ENCODE measurements around the gene MAML3. TPM values are rescaled to one million over a fixed set of nuclear protein-coding genes. Genes with fewer than 3 reads are reported as not detected.

MAML3 gene
- total RNA-seq, 2 experiments from 2014 or later: 2.5 to 2.9 TPM

DNA sequence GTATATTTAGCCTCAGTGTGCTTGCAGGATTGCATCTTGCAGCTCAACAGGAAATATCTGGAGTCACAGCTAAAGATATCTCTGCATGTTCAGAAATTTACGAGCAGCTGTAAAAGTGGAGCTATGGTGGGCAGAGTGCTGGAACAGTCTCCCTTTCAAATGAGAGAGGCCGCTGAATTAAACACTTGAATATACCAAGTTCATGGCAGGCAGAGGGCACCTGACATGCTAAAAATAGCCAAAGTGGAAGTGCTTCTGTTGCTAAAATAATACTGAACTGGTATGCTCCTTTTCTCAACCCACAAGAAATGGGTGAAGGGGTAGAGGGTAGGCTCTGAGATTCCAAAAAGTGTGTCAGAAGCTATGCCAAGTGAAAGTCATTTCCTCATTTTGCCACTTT is 390.3 kb downstream of the MAML3 start:
- CTCF ChIA-PET: no interaction called here
- no peak overlapping the region for H3K27ac Mint-ChIP-seq

DNA sequence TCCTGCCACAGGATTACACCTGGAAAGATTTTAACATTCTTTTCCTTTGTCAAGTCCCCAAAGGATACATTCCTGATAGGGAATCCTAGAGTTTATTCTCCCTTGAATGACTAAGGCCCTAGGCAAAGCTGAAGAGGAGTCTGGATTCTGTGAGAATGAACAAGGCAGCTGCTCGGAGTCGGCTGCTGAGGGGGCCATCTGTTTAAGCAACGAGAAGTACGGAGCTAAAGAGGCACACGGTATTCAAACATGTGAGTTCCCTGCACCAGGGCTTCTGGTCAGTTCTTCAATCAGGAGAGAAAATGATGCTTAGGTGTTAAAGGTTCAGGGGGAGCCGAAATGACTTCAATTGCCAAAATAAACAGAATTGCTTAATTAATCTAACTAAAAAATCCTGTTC is 390.8 kb downstream of the MAML3 start:
- H3K9me3 ChIP-seq (ENCODE audit: control insufficient read depth in 1 of 2, insufficient read depth in 1 of 2, low read length in 2 of 2): no peaks in the 10 kb centered on the region
- no peak overlapping the region for H3K27ac ChIP-seq (ENCODE audit: low read depth in 1 of 2, low read length in 2 of 2)
- Mint-ChIP-seq H3K4me3 (no peak overlapping the region), H3K36me3 (ENCODE audit: low read depth) (no peaks in the 10 kb centered on the region), H3K27ac (no peak overlapping the region), H3K9me3 (no peaks in the 10 kb centered on the region), H3K4me1 (ENCODE audit: low read depth) (no peaks in the 10 kb centered on the region), H3K27me3 (no peaks in the 10 kb centered on the region)
- TF ChIP-seq, protein P1, sequence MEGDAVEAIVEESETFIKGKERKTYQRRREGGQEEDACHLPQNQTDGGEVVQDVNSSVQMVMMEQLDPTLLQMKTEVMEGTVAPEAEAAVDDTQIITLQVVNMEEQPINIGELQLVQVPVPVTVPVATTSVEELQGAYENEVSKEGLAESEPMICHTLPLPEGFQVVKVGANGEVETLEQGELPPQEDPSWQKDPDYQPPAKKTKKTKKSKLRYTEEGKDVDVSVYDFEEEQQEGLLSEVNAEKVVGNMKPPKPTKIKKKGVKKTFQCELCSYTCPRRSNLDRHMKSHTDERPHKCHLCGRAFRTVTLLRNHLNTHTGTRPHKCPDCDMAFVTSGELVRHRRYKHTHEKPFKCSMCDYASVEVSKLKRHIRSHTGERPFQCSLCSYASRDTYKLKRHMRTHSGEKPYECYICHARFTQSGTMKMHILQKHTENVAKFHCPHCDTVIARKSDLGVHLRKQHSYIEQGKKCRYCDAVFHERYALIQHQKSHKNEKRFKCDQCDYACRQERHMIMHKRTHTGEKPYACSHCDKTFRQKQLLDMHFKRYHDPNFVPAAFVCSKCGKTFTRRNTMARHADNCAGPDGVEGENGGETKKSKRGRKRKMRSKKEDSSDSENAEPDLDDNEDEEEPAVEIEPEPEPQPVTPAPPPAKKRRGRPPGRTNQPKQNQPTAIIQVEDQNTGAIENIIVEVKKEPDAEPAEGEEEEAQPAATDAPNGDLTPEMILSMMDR (IDR thresholded peaks at IDR 0.05): no peak
- H3K4me3 ChIP-seq (ENCODE audit: low read length): no peak overlapping the region
- ATAC-seq (ENCODE audit: poor library complexity) (no peak), DNase-seq (no peak)
- ChIA-PET CTCF (no interaction called here), POLR2A (no interaction called here)
- no peaks in the 10 kb centered on the region for H3K4me1 ChIP-seq (ENCODE audit: insufficient read depth, low read length)
- intact Hi-C loops (cut with DNase I, micrococcal nuclease): loop anchor here in 1 of 2 experiments (10.0 kb wide), 1 partner anchor 158 kb away; no protein-coding TSS in a partner anchor
- no peaks in the 10 kb centered on the region for H3K27me3 ChIP-seq (ENCODE audit: control insufficient read depth in 1 of 2, insufficient read depth in 2 of 2, low read length in 2 of 2)
- no peaks in the 10 kb centered on the region for H3K36me3 ChIP-seq (ENCODE audit: insufficient read depth, low read length)

More for the DNA sequence above, 390.3 kb downstream of the MAML3 start:
- Histone ChIP-seq H3K9me3 (ENCODE audit: control insufficient read depth in 1 of 2, insufficient read depth in 1 of 2, low read length in 2 of 2) (no peaks in the 10 kb centered on the region), H3K36me3 (ENCODE audit: insufficient read depth, low read length) (no peaks in the 10 kb centered on the region), H3K27ac (ENCODE audit: low read depth in 1 of 2, low read length in 2 of 2) (no peak overlapping the region), H3K4me3 (ENCODE audit: low read length) (no peak overlapping the region), H3K4me1 (ENCODE audit: insufficient read depth, low read length) (no peaks in the 10 kb centered on the region), H3K27me3 (ENCODE audit: control insufficient read depth in 1 of 2, insufficient read depth in 2 of 2, low read length in 2 of 2) (no peaks in the 10 kb centered on the region)
- ATAC-seq (ENCODE audit: poor library complexity): no peak
- H3K9me3 Mint-ChIP-seq: no peaks in the 10 kb centered on the region
- H3K4me1 Mint-ChIP-seq (ENCODE audit: low read depth): no peaks in the 10 kb centered on the region
- POLR2A ChIA-PET: no interaction called here
- intact Hi-C loops (cut with DNase I, micrococcal nuclease): loop anchor here in 1 of 2 experiments (10.0 kb wide), 1 partner anchor 159 kb away; no protein-coding TSS in a partner anchor
- H3K4me3 Mint-ChIP-seq: no peak overlapping the region
- peak in 1 of 14 experiments; percentile 1 for DNase-seq
- TF ChIP-seq, protein P1 (IDR thresholded peaks at IDR 0.05): no peak
- H3K27me3 Mint-ChIP-seq: no peaks in the 10 kb centered on the region
- H3K36me3 Mint-ChIP-seq (ENCODE audit: low read depth): no peaks in the 10 kb centered on the region

DNA sequence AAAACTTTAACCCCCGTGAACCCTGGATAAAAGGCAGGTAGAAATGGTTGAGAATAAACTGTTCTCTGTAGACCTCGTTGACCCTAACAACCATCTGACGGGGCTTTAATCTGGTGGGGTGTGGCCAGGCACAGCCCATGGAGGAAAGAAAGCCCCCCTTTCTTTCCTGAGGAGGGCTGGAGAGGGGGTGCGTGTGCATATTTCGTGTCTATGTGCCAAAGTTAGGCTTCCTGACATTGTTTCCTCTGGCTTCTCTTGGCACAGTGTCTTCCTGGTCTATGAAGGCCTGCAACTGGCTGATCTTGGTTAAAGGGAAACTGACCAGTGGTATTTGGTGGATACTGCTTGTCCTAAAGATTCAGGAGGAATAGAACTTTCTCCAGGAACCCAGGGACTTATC is 391.3 kb downstream of the MAML3 start:
- Histone ChIP-seq H3K4me1 (ENCODE audit: insufficient read depth, low read length) (no peaks in the 10 kb centered on the region), H3K27ac (ENCODE audit: low read depth in 1 of 2, low read length in 2 of 2) (no peak overlapping the region), H3K4me3 (ENCODE audit: low read length) (no peak overlapping the region), H3K36me3 (ENCODE audit: insufficient read depth, low read length) (no peaks in the 10 kb centered on the region), H3K27me3 (ENCODE audit: control insufficient read depth in 1 of 2, insufficient read depth in 2 of 2, low read length in 2 of 2) (no peaks in the 10 kb centered on the region), H3K9me3 (ENCODE audit: control insufficient read depth in 1 of 2, insufficient read depth in 1 of 2, low read length in 2 of 2) (no peaks in the 10 kb centered on the region)
- Mint-ChIP-seq H3K27me3 (no peaks in the 10 kb centered on the region), H3K27ac (no peak overlapping the region), H3K4me3 (no peak overlapping the region), H3K9me3 (no peaks in the 10 kb centered on the region), H3K4me1 (ENCODE audit: low read depth) (no peaks in the 10 kb centered on the region), H3K36me3 (ENCODE audit: low read depth) (no peaks in the 10 kb centered on the region)
- CTCF ChIA-PET: no interaction called here
- intact Hi-C loops (cut with DNase I, micrococcal nuclease): loop anchor here in 1 of 2 experiments (10.0 kb wide), 1 partner anchor 158 kb away; no protein-coding TSS in a partner anchor
- TF ChIP-seq, protein P1 (IDR thresholded peaks at IDR 0.05): no peak
- ATAC-seq (ENCODE audit: poor library complexity): no peak
- POLR2A ChIA-PET: no interaction called here
- DNase-seq: no peak

Measured in CD4-positive, alpha-beta T cell (primary cell).